A549 (cell line): ENCODE measurements around the gene DBH. TPM values are rescaled to one million over a fixed set of nuclear protein-coding genes. Genes with fewer than 3 reads are reported as not detected.

Experiments used
- ATAC-seq, 2 experiments: fragments of 200-7000 bp in 1 of 2; fragments of >200 bp in 1 of 2; cut with Nextera tagmentation in 1 of 2; cut with Tn5 transposase in 1 of 2; 3 replicates each; pipeline versions ENCODE4 v1.8.0 to v1.9.1; 2018 to 2020; ENCODE audit warnings: mild to moderate bottlenecking in 1 of 2, moderate library complexity in 1 of 2
- CTCF ChIA-PET: fragments of 300-600 bp; sonication (Branson Sonifier 250); formaldehyde crosslinking; extraction: SDS; loops from one replicate; lab custom pipeline; 2021; ENCODE audit warnings: antibody characterized with exemption, inconsistent platforms; lab: Yijun Ruan, JAX
- POLR2A ChIA-PET: fragments of 350-600 bp; formaldehyde crosslinking; extraction: SDS; loops from one replicate; lab custom pipeline; 2021; ENCODE audit warnings: antibody characterized with exemption, inconsistent platforms; lab: Yijun Ruan, JAX
- DNase-seq, 2 experiments: peaks; one replicate each; pipeline versions ENCODE4 v3.0.0 to v3.0.0-alpha.2; 2011 to 2016; ENCODE audit warnings: low read depth in 1 of 2, low spot score in 1 of 2
- FAIRE-seq: peaks from 2 replicates; lab custom pipeline; 2011; peaks lifted over from hg19 to GRCh38; lab: Jason Lieb, UNC
- H3K27ac ChIP-seq, 2 experiments: fragments of >200 bp; sonication (Bioruptor Twin); formaldehyde crosslinking; 3 replicates each; pipeline ENCODE4 v1.5.1; 2016 to 2017
- H3K4me1 ChIP-seq: fragments of >200 bp; sonication (Bioruptor Twin); formaldehyde crosslinking; 3 replicates; pipeline ENCODE4 v1.6.1; 2016
- H3K4me2 ChIP-seq: fragments of >200 bp; sonication (Bioruptor Twin); formaldehyde crosslinking; 3 replicates; pipeline ENCODE4 v1.6.1; 2016
- H3K4me3 ChIP-seq: fragments of >200 bp; sonication (Bioruptor Twin); formaldehyde crosslinking; 3 replicates; pipeline ENCODE4 v1.5.1; 2016
- H3K9me3 ChIP-seq: fragments of >200 bp; sonication (Bioruptor Twin); formaldehyde crosslinking; 3 replicates; pipeline ENCODE4 v1.6.1; 2016
- CBX2 ChIP-seq: fragments of 200-600 bp; sonication (generic); IDR thresholded peaks from 2 replicates; pipeline ENCODE4 v1.6.1; 2016; ENCODE audit warnings: low read depth, mild to moderate bottlenecking, borderline replicate concordance
- CBX8 ChIP-seq: fragments of 200-600 bp; sonication (generic); IDR thresholded peaks from 2 replicates; pipeline ENCODE4 v1.6.1; 2016
- EHF ChIP-seq: fragments of 250-450 bp; sonication (Bioruptor Pico); IDR thresholded peaks from 2 replicates; pipeline ENCODE4 v1.5.0; 2020; ENCODE audit warnings: mild to moderate bottlenecking
- EP300 ChIP-seq, 2 experiments: fragments of >200 bp; sonication (Bioruptor Twin); formaldehyde crosslinking; IDR thresholded peaks; 2 replicates in 1 of 2; 3 replicates in 1 of 2; pipeline ENCODE4 v1.6.1; 2016 to 2017
- FOSB ChIP-seq: fragments of 250-450 bp; sonication (Bioruptor Pico); IDR thresholded peaks from 2 replicates; pipeline ENCODE4 v1.5.0; 2020; ENCODE audit warnings: mild to moderate bottlenecking, moderate library complexity
- HOXB13 ChIP-seq: fragments of 250-450 bp; sonication (Bioruptor Pico); IDR thresholded peaks from 2 replicates; pipeline ENCODE4 v1.5.0; 2020; ENCODE audit warnings: low read depth, mild to moderate bottlenecking, moderate library complexity
- JUNB ChIP-seq: fragments of >200 bp; sonication (Bioruptor Twin); formaldehyde crosslinking; IDR thresholded peaks from 2 replicates; pipeline ENCODE4 v1.6.1; 2016
- KDM5A ChIP-seq: fragments of 200-600 bp; sonication (generic); IDR thresholded peaks from 2 replicates; pipeline ENCODE4 v1.6.1; 2016; ENCODE audit warnings: antibody characterized with exemption, mild to moderate bottlenecking
- MAZ ChIP-seq: fragments of 150-350 bp; IDR thresholded peaks from 2 replicates; pipeline ENCODE4 v1.6.1; 2014; ENCODE audit warnings: antibody characterized with exemption, low read depth, low read length, borderline replicate concordance
- POLR2AphosphoS2 ChIP-seq: conservative IDR thresholded peaks from 2 replicates; pipeline ENCODE4 v1.6.1; 2012; ENCODE audit warnings: low read length, improper control_type of control experiment, inconsistent platforms
- RCOR1 ChIP-seq: fragments of 150-350 bp; IDR thresholded peaks from 2 replicates; pipeline ENCODE4 v1.6.1; 2014; ENCODE audit warnings: antibody characterized with exemption, low read length, low read depth
- SREBF2 ChIP-seq: fragments of 450-650 bp; IDR thresholded peaks from 2 replicates; pipeline ENCODE4 v1.6.1; 2014; ENCODE audit warnings: mild to moderate bottlenecking, moderate library complexity
- TFCP2L1 ChIP-seq: fragments of 250-450 bp; sonication (Bioruptor Pico); IDR thresholded peaks from 2 replicates; pipeline ENCODE4 v1.5.0; 2021; ENCODE audit warnings: mild to moderate bottlenecking
- TP53 ChIP-seq: fragments of 250-450 bp; sonication (Bioruptor Pico); IDR thresholded peaks from 2 replicates; pipeline ENCODE4 v1.5.0; 2021; ENCODE audit warnings: mild to moderate bottlenecking, moderate library complexity
- ZFP36 ChIP-seq: fragments of 450-650 bp; IDR thresholded peaks from 2 replicates; pipeline ENCODE4 v1.6.1; 2014; ENCODE audit warnings: borderline replicate concordance; ENCODE audit not compliant: partially characterized antibody
- WGBS: methylation state at CpG from one replicate; pipeline ENCODE4 v1.1.6; 2017; ENCODE audit errors: missing lambda C conversion rate; 5-methylcytosine and 5-hydroxymethylcytosine counted together
- polyA plus RNA-seq, 4 experiments: library from polyadenylated mRNA; depleted of rRNA in 3 of 4; stranded (reverse); fragments of >200 nt; fragmentation: RNase III in 1 of 4; extraction: RNeasy Plus Mini Kit Qiagen cat#74134 plus additional on column Dnase treatment in 1 of 4; gene quantifications; 2 replicates in 3 of 4; 3 replicates in 1 of 4; pipeline ENCODE4 v1.2.3, GENCODE V29; 2011 to 2017
- TF ChIP-seq, protein P1 (sequence below): fragments of >200 bp; sonication (Bioruptor Twin); formaldehyde crosslinking; IDR thresholded peaks from 3 replicates; pipeline ENCODE4 v1.5.1; 2016
- TF ChIP-seq, protein P2 (sequence below): fragments of 450-650 bp; IDR thresholded peaks from 2 replicates; pipeline ENCODE4 v1.6.1; 2014; ENCODE audit warnings: antibody characterized with exemption
- TF ChIP-seq, protein P3 (sequence below): fragments of 250-450 bp; sonication (Bioruptor Pico); IDR thresholded peaks from 2 replicates; pipeline ENCODE4 v1.5.0; 2020; ENCODE audit warnings: low read depth, mild to moderate bottlenecking, moderate library complexity
- TF ChIP-seq, protein P4 (sequence below): fragments of 250-450 bp; sonication (Bioruptor Pico); IDR thresholded peaks from 2 replicates; pipeline ENCODE4 v1.5.0; 2021; ENCODE audit warnings: mild to moderate bottlenecking, moderate library complexity, borderline replicate concordance
- TF ChIP-seq, protein P5 (sequence below): fragments of 200-600 bp; sonication (generic); IDR thresholded peaks from 2 replicates; pipeline ENCODE4 v1.6.1; 2016; ENCODE audit warnings: antibody characterized with exemption, mild to moderate bottlenecking, moderate library complexity
- TF ChIP-seq, protein P6 (sequence below): IDR thresholded peaks from 2 replicates; pipeline ENCODE4 v1.6.1; 2012; ENCODE audit warnings: low read depth, borderline replicate concordance

DBH gene
- polyA plus RNA-seq, 2 of the 4 experiments (the other 2 are of a cell fraction): not detected

DNA sequence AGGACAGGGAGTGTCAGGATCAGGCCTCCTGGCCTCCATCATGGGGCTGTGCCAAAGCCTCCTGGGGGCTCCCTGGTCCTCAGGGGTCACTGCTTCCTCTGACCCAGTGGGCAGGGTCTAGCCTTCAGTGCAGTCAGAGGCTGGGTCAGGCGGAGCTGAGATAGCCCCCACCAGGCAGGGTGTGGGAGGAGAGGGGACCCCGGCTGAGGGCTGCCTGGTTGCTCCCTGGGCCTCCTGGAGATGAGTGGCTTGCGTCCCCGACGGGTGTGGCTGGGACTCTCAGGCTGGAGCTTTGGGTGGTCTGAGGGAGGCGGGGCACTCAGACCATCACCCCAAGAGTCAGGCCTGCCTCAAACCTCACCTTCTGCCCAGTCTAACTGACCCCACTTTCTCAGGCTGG lies 48.7 kb upstream of the DBH start:
- POLR2A ChIA-PET: no interaction called here
- ATAC-seq: no peak
- CTCF ChIA-PET: interaction anchor here (0.6 to 1.4 kb wide), 2 partner anchors 139 to 149 kb away, joined by 3 to 5 read pairs; no protein-coding TSS in a partner anchor

DNA sequence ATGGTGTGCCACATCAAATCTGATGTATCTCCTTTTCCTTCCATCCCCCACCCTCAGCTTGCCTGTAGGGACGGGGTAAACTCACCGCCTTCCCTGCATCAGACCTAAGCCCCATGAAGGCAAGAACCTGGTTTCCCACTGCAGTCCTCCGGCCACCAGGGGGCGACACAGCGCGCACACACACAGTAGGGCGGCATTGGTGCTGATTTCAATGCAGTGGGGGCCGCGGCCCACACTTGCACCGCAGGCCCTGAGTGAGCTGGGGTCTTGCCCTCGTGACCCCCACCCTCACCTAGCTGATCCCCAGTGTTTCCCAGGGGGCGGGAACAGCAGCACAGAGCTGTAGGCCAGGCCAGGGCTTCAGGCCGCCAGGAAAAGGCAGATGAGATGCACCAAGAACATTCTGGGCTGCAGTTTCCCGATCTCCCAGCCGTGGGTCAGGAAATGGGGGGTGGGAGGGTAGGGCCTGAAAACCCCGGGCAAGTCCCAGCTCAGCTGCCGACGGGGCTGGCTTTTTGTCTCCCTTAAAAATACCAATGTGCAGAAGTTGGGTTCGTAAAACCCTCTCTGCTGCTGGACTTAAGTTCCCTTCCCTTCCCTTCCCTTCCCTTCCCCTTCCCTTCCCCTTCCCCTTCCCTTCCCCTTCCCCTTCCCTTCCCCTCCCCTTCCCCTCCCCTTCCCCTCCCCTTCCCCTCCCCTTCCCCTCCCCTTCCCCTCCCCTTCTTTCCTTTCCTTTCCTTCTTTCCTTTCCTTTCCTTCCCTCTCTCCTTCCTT lies 46.5 kb upstream of the DBH start:
- no peak overlapping the region for H3K4me2 ChIP-seq
- FAIRE-seq: no peak
- CTCF ChIA-PET: interaction anchor here (1.3 to 2.0 kb wide), 3 partner anchors 10 to 137 kb away, joined by 5 to 9 read pairs (median 5); no protein-coding TSS in a partner anchor
- ATAC-seq: no peak
- WGBS: 49% methylated on average over 15 of the region's 19 CpGs
- TF ChIP-seq, protein P1, sequence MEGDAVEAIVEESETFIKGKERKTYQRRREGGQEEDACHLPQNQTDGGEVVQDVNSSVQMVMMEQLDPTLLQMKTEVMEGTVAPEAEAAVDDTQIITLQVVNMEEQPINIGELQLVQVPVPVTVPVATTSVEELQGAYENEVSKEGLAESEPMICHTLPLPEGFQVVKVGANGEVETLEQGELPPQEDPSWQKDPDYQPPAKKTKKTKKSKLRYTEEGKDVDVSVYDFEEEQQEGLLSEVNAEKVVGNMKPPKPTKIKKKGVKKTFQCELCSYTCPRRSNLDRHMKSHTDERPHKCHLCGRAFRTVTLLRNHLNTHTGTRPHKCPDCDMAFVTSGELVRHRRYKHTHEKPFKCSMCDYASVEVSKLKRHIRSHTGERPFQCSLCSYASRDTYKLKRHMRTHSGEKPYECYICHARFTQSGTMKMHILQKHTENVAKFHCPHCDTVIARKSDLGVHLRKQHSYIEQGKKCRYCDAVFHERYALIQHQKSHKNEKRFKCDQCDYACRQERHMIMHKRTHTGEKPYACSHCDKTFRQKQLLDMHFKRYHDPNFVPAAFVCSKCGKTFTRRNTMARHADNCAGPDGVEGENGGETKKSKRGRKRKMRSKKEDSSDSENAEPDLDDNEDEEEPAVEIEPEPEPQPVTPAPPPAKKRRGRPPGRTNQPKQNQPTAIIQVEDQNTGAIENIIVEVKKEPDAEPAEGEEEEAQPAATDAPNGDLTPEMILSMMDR: 0 out of 3 replicates have a peak, but pooled peaks have one; percentile 11
- no peak for TF ChIP-seq EHF (CRISPR knock-in tag)
- no peak overlapping the region for H3K27ac ChIP-seq
- H3K4me1 ChIP-seq: no peaks in the 10 kb centered on the region
- 0 out of 3 replicates have a peak, but pooled peaks cover 9% of the 10 kb centered on the region for H3K9me3 ChIP-seq
- peak in 1 of 2 experiments; percentile 24 for DNase-seq
- no peak overlapping the region for H3K4me3 ChIP-seq
- POLR2A ChIA-PET: no interaction called here

More for the DNA sequence above, 48.7 kb upstream of the DBH start:
- Histone ChIP-seq H3K9me3 (0 out of 3 replicates have a peak, but pooled peaks cover 9% of the 10 kb centered on the region), H3K4me3 (no peak overlapping the region), H3K4me1 (no peaks in the 10 kb centered on the region), H3K27ac (no peak overlapping the region), H3K4me2 (no peak overlapping the region)
- TF ChIP-seq, protein P2, sequence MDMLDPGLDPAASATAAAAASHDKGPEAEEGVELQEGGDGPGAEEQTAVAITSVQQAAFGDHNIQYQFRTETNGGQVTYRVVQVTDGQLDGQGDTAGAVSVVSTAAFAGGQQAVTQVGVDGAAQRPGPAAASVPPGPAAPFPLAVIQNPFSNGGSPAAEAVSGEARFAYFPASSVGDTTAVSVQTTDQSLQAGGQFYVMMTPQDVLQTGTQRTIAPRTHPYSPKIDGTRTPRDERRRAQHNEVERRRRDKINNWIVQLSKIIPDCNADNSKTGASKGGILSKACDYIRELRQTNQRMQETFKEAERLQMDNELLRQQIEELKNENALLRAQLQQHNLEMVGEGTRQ: no peak
- TF ChIP-seq FOSB (CRISPR knock-in tag) (no peak), HOXB13 (no peak), TP53 (no peak), RCOR1 (no peak), EP300 (IDR thresholded peaks at IDR 0.05) (no peak), CBX8 (no peak)
- FAIRE-seq: no peak
- 21% methylated on average over 4 of the region's 6 CpGs for WGBS
- no peak for DNase-seq

DNA sequence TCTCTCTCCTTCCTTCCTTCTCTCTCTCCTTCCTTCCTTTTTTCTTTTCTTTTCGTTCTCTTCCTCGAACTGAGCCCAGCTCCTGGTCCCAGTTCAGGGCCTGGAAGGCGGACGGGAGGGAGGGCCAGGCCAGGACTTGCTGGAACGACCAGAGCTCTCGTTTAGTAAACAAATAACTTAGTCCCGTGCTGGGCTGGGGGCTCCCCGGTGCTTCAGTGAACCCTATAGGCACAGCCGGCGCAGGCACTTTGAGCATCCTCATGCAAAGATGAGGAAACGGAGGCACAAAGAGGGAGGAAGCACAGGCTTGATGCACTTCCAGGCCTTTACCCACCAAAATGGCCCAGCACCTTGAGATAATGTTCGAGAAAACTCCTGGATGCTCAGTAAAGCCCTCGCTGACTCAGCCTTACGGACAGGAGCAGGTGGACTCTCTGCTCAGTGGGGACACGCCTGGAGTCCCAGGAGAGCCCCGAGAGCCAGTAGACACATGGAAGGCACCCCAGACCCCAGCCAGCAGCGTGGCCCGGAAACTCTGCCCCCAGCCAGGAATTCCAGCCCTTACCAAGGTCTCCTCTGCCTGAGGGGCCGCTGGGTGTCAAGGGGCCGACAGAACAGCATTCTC lies 45.8 kb upstream of the DBH start:
- no peak for ATAC-seq
- Histone ChIP-seq H3K4me3 (no peak overlapping the region), H3K4me2 (no peak overlapping the region), H3K4me1 (no peaks in the 10 kb centered on the region), H3K27ac (no peak overlapping the region), H3K9me3 (0 out of 3 replicates have a peak, but pooled peaks cover 9% of the 10 kb centered on the region)
- CTCF ChIA-PET: interaction anchor here (1.3 to 2.0 kb wide), 3 partner anchors 10 to 137 kb away, joined by 5 to 9 read pairs (median 5); no protein-coding TSS in a partner anchor
- DNase-seq: no peak
- no peak for FAIRE-seq
- WGBS: 62% methylated on average over 18 of the region's 20 CpGs
- POLR2A ChIA-PET: no interaction called here
- TF ChIP-seq CBX2: no peak
- no peak for TF ChIP-seq KDM5A
- no peak for TF ChIP-seq ZFP36
- TF ChIP-seq EHF (CRISPR knock-in tag): no peak
- no peak for TF ChIP-seq TFCP2L1 (CRISPR knock-in tag)
- TF ChIP-seq, protein P3, sequence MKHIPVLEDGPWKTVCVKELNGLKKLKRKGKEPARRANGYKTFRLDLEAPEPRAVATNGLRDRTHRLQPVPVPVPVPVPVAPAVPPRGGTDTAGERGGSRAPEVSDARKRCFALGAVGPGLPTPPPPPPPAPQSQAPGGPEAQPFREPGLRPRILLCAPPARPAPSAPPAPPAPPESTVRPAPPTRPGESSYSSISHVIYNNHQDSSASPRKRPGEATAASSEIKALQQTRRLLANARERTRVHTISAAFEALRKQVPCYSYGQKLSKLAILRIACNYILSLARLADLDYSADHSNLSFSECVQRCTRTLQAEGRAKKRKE (CRISPR knock-in tag): no peak
- TF ChIP-seq POLR2AphosphoS2: no peak
- no peak for TF ChIP-seq SREBF2
- no peak for TF ChIP-seq MAZ
- TF ChIP-seq, protein P4, sequence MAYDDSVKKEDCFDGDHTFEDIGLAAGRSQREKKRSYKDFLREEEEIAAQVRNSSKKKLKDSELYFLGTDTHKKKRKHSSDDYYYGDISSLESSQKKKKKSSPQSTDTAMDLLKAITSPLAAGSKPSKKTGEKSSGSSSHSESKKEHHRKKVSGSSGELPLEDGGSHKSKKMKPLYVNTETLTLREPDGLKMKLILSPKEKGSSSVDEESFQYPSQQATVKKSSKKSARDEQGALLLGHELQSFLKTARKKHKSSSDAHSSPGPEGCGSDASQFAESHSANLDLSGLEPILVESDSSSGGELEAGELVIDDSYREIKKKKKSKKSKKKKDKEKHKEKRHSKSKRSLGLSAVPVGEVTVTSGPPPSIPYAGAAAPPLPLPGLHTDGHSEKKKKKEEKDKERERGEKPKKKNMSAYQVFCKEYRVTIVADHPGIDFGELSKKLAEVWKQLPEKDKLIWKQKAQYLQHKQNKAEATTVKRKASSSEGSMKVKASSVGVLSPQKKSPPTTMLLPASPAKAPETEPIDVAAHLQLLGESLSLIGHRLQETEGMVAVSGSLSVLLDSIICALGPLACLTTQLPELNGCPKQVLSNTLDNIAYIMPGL (CRISPR knock-in tag): no peak
- TF ChIP-seq, protein P5, sequence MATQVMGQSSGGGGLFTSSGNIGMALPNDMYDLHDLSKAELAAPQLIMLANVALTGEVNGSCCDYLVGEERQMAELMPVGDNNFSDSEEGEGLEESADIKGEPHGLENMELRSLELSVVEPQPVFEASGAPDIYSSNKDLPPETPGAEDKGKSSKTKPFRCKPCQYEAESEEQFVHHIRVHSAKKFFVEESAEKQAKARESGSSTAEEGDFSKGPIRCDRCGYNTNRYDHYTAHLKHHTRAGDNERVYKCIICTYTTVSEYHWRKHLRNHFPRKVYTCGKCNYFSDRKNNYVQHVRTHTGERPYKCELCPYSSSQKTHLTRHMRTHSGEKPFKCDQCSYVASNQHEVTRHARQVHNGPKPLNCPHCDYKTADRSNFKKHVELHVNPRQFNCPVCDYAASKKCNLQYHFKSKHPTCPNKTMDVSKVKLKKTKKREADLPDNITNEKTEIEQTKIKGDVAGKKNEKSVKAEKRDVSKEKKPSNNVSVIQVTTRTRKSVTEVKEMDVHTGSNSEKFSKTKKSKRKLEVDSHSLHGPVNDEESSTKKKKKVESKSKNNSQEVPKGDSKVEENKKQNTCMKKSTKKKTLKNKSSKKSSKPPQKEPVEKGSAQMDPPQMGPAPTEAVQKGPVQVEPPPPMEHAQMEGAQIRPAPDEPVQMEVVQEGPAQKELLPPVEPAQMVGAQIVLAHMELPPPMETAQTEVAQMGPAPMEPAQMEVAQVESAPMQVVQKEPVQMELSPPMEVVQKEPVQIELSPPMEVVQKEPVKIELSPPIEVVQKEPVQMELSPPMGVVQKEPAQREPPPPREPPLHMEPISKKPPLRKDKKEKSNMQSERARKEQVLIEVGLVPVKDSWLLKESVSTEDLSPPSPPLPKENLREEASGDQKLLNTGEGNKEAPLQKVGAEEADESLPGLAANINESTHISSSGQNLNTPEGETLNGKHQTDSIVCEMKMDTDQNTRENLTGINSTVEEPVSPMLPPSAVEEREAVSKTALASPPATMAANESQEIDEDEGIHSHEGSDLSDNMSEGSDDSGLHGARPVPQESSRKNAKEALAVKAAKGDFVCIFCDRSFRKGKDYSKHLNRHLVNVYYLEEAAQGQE: no peak
- TF ChIP-seq JUNB: no peak
- TF ChIP-seq FOSB (CRISPR knock-in tag): no peak
- TF ChIP-seq, protein P6, sequence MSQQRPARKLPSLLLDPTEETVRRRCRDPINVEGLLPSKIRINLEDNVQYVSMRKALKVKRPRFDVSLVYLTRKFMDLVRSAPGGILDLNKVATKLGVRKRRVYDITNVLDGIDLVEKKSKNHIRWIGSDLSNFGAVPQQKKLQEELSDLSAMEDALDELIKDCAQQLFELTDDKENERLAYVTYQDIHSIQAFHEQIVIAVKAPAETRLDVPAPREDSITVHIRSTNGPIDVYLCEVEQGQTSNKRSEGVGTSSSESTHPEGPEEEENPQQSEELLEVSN: no peak
